SK-MEL-5 (cell line): Measurements from ENCODE around the gene TREML2. TPM values are rescaled to one million over a fixed set of nuclear protein-coding genes. Genes with fewer than 3 reads are reported as not detected.

Experiments
- DNase-seq: peaks from one replicate; pipeline ENCODE4 v3.0.0-alpha.2; 2016; ENCODE audit warnings: low read depth, low spot score
- in situ Hi-C: cut with HindIII; loops from 2 replicates; pipeline ENCODE4 v1.10.0; 2016; ENCODE audit warnings: low sequenced_read_pairs, high pct_unique_total_duplicates, low pct_unique_long_range_greater_than_20kb
- total RNA-seq: library from RNA; depleted of rRNA; stranded (reverse); fragments of >200 nt; shearing (Covaris generic); gene quantifications from 2 replicates; pipeline ENCODE4 v1.2.3, GENCODE V29; 2014

TREML2 gene
- total RNA-seq, 1 experiment from 2014 or later = not detected

DNA sequence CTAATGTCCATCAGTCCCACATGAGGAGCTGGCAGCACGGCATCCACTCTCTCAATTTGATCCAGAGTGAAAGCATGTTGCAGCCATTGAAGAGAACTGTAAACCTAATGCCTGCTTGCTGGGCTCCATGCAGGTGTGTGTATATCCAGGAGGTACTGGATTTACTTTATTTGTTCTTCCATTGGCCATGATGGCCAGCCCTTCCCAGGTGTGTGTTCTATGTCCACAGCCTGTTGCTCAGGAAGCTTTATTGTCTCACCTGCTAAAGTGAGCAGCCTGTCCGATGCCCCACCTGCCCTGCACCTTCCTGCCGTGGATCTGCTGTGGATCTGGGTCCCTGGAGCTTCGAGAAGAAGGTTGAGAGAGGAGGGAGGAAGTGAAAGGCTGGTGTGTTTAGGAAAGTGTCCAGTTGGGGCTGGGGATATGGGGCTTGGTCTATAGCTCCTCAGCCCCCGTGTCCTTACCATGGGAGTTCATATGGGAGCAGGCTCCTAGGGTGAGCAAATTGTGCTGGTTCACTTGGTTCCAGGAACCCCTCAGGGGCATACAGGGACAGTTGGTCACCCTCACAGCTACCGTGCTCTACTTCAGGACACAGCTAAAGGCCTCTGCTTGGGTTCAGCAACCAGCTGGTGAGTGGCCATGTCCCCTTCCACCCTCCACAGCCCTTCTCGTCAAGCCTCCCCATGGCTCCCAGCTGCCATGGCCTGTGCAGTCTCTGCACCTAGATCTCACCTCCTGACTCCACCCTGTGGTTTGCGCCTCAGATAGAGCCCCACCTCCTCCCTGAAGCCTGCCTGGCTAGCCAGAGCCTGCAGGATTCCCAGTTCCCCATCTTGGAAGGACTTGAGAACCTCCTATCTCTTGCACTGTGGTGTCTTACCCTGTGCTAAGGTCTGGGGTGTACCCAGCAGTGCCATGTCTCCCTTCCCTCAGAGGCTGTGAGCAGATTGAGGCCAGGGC lies 12.7 kb downstream of the TREML2 start:
- in situ Hi-C loops = loop anchor here (25.0 kb wide), 1 partner anchor 101 kb away; no protein-coding TSS in a partner anchor
- DNase-seq = no peak

- no peak for DNase-seq
- in situ Hi-C loops = loop anchor here (25.0 kb wide), 1 partner anchor 99 kb away; no protein-coding TSS in a partner anchor
These were observed 14.9 kb downstream of the TREML2 start for GRCh38 chr6:41186031-41186562.

GRCh38 chr6:41184761-41185160 lies 16.2 kb downstream of the TREML2 start:
- in situ Hi-C loops = loop anchor here (25.0 kb wide), 1 partner anchor 97 kb away; no protein-coding TSS in a partner anchor

GRCh38 chr6:41182069-41183034 lies 18.6 kb downstream of the TREML2 start:
- peak; percentile 86 for DNase-seq
- in situ Hi-C loops = loop anchor here (25.0 kb wide), 1 partner anchor 95 kb away; no protein-coding TSS in a partner anchor

More at GRCh38 chr6:41184761-41185160, 16.2 kb downstream of the TREML2 start:
- no peak for DNase-seq

DNA sequence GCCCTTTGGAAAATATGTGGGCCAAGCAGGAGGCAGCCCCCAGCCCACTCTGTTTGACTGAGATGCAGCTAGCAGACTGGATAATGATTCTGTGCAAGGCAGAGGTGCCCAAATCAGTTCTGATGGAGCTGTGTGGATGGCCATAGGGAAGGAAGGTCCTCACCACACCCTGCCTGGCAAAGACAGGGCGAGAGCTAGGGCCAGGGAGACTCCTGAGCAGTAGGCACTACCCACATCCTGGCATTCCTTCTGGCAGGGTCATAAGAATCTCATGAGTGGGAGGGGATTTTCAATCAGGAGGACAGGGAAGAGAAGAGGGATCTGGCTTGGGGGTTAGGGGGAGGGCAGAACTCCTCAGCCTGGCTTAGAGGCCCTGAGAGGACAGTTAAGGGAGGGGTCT lies 19.4 kb downstream of the TREML2 start:
- in situ Hi-C loops = loop anchor here (25.0 kb wide), 1 partner anchor 94 kb away; no protein-coding TSS in a partner anchor

GRCh38 chr6:41179163-41179562 lies 21.8 kb downstream of the TREML2 start:
- no peak for DNase-seq
- in situ Hi-C loops = loop anchor here (25.0 kb wide), 1 partner anchor 92 kb away; no protein-coding TSS in a partner anchor

More for the DNA sequence above, 19.4 kb downstream of the TREML2 start:
- peak; percentile 46 for DNase-seq

DNA sequence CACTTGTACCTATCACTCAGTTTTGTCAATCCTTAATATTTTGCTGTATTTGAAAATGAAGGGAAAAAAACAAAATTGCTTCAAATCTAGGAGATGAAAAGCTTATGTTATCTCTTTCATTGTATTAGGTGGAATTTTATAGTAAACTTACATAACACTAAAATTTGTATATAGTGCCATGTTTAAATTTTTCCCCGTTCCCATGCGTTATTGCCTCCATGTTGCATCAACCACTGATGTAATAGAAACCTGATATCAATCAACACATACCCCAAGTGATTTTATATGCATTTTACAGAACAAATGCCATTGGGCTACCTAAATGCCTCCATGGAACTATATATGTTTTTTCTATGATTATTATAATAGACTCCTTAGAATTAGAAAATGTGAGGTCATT lies 23.3 kb downstream of the TREML2 start:
- in situ Hi-C loops = loop anchor here (25.0 kb wide), 1 partner anchor 90 kb away; no protein-coding TSS in a partner anchor
- no peak for DNase-seq

DNA sequence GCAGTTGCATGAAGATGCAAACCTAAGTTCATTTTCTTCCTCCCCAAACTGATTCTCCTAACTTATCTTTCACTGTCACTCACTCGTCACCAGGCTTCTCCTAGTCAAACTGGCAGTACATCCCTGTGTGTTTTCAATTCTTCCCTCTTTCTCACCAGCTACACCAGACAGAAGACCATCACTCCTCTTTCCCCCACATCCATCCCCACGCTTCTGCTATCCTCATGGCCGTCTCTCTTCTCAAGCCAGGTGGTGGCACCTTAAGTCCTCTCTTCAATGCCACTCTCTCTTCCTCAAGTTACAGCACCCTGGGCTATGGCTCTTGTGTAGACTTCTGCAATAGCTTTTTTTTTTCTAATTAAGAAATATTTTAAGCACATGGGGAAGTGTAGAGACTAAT lies 23.7 kb downstream of the TREML2 start:
- no peak for DNase-seq

DNA sequence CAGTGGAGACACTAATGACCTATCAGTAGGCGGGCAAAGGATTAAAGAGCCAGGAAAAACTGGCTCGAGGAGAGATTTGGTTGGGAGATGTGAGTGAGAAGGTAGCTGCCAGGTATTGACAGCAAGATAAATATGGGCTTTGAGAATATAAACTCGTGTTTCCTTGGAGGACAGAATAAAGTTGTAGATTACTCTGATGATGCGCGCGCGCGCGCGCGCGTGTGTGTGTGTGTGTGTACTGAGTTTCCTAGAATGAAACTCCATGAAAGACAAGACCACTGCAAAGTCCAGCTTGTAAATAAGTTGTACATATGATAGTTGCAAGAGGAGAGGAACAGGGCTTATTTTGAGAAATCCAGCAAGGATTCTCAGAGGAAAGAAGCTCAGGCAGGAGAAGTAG lies 24.8 kb downstream of the TREML2 start:
- DNase-seq = no peak
- in situ Hi-C loops = loop anchor here (25.0 kb wide), 1 partner anchor 89 kb away; no protein-coding TSS in a partner anchor

More for the DNA sequence above, 23.7 kb downstream of the TREML2 start:
- in situ Hi-C loops = loop anchor here (25.0 kb wide), 1 partner anchor 90 kb away; no protein-coding TSS in a partner anchor

DNA sequence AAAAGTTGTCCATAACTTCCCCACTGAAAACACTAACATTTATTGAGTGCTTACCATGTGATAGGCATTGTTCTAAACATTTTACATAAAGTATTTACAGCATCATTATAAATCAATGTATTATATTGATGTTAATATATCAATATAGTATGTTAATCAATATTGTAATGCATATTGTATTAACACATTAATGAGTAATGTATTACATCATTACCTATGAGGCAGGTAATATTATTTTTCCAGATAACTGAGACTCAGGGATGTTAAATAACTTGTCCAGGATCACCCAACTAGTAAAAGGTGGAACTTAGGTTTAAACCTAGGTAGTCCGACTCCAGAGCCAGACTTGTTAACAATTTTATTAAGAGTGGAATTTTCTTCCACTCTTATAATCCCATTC lies 25.9 kb downstream of the TREML2 start:
- in situ Hi-C loops = loop anchor here (25.0 kb wide), 1 partner anchor 88 kb away; no protein-coding TSS in a partner anchor
- no peak for DNase-seq

- in situ Hi-C loops = loop anchor here (25.0 kb wide), 1 partner anchor 87 kb away; no protein-coding TSS in a partner anchor
- no peak for DNase-seq
These were observed 26.3 kb downstream of the TREML2 start for GRCh38 chr6:41174610-41175009.

DNA sequence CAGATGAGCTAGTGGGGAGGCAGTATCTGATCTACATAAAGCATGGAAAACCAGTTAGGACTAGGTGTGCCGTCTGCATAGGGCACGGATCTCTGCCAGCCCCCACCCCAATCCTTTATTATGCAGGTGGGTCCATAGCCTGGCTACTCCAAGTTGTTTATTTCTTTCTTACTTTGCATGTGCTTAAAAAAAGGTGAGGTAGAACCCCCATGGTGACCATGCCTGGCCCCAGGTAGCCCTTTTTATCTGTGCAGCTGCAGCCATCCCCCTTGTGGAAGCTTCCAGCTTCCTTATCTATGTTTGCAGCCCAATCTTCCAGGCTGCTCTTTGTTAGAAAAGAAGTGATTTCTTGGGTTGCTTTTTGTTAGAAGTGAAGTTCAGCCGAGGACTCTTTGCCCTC lies 29.0 kb downstream of the TREML2 start:
- in situ Hi-C loops = no loop called here
- no peak for DNase-seq

- no peak for DNase-seq
- in situ Hi-C loops = no loop called here
These were observed 30.3 kb downstream of the TREML2 start for GRCh38 chr6:41170547-41171160.

DNA sequence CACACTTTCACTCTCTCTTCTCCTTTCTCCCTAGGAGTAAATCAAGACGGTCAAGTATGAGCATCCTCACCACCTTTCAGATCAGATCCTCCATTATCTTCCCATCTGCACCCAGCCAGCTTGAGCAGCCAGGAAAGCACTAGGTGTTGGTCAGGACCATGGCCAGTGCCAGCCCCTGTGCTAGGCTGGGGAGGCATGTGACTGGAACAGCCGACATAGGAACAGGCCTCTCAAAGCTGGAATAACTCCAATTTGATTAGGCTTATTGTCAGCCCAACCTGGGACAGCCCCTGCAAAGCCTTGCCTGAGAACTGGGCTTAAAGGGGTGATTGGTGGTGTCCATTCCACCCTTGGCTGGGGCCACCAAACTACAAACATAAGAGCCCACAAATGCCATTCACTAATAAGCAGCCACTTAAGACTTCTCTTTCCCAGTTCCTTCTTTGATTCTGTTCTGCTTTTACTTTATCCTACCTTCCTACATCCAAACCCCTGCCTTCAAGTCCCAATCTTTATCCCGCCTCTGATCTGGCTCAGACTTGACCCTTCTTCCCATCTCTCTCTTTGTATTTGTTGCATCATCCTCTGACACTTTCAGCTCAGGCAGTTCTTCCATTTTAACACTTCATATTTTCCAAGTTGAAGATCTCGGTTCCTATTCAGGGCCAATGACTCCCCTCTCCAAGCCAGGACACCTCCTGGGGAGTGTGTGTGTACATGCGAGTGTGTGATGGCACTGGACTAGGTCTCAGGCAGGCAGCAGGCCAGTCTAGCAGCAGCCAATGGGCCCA lies 33.6 kb downstream of the TREML2 start:
- DNase-seq = peak; percentile 34
- in situ Hi-C loops = no loop called here

DNA sequence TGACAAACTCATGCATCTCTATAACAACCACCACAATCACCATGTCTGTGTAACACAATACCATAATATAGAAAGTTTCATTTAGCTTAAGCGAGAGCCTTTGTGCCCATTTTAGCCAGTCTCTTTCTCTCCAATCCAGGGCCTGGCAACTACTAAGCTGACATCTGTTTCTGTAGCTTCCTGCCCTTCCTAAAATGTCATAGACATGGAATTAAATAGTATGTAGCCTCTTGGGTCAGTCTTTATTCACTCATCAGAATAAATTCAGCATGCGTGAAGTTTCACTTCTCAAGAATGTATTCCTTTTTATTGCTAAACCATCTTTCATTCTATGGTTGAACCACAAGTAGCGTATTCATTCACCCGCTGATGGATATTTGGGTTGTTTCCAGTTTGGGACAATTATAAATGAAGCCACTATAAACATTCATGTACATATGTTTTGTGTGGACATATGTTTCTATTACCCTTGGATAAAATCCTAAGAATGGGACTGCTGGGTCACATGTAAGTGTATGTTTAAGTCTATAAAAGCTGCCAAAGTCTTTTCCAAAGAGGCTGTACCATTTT lies 36.3 kb downstream of the TREML2 start:
- no peak for DNase-seq
- in situ Hi-C loops = no loop called here

DNA sequence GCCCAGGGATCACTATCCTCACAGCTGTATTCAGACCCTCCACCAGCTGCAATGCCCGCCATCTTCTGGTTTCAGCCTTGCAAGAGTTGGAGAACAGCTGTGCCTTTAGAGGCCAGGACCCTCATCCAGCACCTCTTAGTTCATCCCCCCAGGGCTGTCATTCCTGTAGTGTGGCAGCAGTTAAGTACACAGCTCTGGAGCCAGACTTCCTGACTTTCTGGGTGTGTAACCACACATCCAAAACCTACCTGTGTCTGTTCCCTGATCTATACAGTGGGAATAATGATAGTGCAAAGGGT lies 37.6 kb downstream of the TREML2 start:
- in situ Hi-C loops = no loop called here
- DNase-seq = no peak
